T-helper 9 cell (primary cell): ENCODE data around the gene ENO2.

Source experiments
- DNase-seq: peaks from one replicate; pipeline ENCODE4 v3.0.0-alpha.2; 2020

ENO2 gene

DNA sequence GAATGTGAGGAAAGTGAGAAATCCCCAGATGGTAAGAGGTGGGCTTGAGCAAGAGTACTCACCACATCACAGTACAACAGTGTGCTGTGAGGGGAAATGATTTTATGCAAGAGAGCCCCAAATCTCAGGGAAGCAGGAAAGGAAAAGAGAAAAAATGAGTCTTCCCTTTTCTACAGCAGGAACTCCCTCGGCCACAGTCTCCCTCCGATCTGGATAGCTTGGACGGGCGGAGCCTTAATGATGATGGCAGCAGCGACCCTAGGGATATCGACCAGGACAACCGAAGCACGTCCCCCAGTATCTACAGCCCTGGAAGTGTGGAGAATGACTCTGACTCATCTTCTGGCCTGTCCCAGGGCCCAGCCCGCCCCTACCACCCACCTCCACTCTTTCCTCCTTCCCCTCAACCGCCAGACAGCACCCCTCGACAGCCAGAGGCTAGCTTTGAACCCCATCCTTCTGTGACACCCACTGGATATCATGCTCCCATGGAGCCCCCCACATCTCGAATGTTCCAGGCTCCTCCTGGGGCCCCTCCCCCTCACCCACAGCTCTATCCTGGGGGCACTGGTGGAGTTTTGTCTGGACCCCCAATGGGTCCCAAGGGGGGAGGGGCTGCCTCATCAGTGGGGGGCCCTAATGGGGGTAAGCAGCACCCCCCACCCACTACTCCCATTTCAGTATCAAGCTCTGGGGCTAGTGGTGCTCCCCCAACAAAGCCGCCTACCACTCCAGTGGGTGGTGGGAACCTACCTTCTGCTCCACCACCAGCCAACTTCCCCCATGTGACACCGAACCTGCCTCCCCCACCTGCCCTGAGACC lies 21.2 kb downstream of the ENO2 start:
- no peak for DNase-seq

DNA sequence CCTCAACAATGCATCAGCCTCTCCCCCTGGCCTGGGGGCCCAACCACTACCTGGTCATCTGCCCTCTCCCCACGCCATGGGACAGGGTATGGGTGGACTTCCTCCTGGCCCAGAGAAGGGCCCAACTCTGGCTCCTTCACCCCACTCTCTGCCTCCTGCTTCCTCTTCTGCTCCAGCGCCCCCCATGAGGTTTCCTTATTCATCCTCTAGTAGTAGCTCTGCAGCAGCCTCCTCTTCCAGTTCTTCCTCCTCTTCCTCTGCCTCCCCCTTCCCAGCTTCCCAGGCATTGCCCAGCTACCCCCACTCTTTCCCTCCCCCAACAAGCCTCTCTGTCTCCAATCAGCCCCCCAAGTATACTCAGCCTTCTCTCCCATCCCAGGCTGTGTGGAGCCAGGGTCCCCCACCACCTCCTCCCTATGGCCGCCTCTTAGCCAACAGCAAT lies 21.8 kb downstream of the ENO2 start:
- DNase-seq = no peak

DNA sequence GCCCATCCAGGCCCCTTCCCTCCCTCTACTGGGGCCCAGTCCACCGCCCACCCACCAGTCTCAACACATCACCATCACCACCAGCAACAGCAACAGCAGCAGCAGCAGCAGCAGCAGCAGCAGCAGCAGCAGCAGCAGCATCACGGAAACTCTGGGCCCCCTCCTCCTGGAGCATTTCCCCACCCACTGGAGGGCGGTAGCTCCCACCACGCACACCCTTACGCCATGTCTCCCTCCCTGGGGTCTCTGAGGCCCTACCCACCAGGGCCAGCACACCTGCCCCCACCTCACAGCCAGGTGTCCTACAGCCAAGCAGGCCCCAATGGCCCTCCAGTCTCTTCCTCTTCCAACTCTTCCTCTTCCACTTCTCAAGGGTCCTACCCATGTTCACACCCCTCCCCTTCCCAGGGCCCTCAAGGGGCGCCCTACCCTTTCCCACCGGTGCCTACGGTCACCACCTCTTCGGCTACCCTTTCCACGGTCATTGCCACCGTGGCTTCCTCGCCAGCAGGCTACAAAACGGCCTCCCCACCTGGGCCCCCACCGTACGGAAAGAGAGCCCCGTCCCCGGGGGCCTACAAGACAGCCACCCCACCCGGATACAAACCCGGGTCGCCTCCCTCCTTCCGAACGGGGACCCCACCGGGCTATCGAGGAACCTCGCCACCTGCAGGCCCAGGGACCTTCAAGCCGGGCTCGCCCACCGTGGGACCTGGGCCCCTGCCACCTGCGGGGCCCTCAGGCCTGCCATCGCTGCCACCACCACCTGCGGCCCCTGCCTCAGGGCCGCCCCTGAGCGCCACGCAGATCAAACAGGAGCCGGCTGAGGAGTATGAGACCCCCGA lies 22.5 kb downstream of the ENO2 start:
- no peak for DNase-seq

DNA sequence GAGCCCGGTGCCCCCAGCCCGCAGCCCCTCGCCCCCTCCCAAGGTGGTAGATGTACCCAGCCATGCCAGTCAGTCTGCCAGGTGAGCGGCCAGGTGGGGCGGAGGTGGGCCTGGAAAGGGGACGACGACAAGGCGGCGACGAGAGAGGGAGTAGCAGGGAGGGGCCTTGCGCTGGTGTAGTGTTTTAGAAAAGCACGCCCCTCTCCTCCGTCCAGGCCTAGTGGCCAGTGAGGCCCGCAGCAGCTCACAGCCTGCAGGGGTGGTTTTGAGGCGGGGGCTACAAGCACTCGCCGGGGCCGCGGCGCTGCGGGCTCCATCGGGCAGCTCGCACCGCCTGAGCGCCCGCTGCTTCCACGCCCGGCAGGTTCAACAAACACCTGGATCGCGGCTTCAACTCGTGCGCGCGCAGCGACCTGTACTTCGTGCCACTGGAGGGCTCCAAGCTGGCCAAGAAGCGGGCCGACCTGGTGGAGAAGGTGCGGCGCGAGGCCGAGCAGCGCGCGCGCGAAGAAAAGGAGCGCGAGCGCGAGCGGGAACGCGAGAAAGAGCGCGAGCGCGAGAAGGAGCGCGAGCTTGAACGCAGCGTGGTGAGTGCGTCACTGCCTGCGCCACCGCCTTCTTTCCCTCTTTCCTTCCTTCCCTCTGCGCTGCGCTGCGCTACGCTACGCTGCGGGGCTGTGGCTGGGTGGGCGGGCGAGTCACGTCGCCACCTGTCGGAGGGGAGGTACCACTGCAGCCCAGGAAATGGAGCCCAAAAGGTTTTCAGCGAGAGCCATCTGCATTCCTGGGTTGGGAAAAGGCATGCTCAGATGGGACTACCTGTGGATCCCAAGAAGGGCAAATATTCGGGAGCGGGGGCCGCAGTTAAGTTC lies 23.3 kb downstream of the ENO2 start:
- peak; percentile 86 for DNase-seq

DNA sequence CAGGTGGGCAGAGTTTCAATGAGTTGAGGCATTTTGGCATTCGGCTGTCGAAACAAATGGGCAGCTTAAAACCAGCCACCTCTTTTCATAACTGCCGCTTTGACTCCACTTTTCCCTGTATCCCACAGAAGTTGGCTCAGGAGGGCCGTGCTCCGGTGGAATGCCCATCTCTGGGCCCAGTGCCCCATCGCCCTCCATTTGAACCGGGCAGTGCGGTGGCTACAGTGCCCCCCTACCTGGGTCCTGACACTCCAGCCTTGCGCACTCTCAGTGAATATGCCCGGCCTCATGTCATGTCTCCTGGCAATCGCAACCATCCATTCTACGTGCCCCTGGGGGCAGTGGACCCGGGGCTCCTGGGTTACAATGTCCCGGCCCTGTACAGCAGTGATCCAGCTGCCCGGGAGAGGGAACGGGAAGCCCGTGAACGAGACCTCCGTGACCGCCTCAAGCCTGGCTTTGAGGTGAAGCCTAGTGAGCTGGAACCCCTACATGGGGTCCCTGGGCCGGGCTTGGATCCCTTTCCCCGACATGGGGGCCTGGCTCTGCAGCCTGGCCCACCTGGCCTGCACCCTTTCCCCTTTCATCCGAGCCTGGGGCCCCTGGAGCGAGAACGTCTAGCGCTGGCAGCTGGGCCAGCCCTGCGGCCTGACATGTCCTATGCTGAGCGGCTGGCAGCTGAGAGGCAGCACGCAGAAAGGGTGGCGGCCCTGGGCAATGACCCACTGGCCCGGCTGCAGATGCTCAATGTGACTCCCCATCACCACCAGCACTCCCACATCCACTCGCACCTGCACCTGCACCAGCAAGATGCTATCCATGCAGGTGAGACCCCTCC lies 24.2 kb downstream of the ENO2 start:
- no peak for DNase-seq

DNA sequence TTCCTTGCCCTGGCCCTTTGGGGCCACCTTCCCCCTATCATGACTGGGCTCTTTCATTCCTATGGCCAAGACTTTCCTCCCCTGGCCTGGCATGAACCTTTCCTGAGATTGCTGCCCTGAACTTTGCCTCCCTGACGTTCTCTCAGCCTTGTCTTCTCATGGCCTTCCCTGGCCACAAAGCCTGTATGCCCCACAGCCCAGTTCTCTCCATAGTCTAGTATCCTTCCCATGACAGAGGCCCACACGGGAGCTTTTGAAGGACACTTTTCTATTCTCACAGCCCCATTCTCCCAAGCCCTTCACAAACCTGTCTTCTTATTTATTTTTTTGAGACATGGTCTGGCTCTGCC lies 24.8 kb downstream of the ENO2 start:
- no peak for DNase-seq

DNA sequence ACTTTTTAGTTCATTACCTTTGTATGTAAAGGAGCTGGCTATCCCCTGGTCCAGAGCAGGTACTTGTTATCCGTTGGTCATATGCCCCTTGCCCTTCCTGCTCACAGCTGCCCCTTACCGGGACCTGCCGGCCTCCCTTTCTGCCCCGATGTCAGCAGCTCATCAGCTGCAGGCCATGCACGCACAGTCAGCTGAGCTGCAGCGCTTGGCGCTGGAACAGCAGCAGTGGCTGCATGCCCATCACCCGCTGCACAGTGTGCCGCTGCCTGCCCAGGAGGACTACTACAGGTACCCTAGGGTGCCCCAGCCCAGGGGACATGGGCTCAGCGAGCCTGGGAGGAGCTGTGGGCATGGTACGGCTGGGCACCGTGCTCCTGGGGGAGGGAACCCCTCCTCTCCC lies 26.9 kb downstream of the ENO2 start:
- DNase-seq = no peak

DNA sequence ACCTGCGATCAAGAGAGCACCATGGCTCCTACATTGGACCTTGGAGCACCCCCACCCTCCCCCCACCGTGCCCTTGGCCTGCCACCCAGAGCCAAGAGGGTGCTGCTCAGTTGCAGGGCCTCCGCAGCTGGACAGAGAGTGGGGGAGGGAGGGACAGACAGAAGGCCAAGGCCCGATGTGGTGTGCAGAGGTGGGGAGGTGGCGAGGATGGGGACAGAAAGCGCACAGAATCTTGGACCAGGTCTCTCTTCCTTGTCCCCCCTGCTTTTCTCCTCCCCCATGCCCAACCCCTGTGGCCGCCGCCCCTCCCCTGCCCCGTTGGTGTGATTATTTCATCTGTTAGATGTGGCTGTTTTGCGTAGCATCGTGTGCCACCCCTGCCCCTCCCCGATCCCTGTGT lies 27.4 kb downstream of the ENO2 start:
- DNase-seq = no peak

DNA sequence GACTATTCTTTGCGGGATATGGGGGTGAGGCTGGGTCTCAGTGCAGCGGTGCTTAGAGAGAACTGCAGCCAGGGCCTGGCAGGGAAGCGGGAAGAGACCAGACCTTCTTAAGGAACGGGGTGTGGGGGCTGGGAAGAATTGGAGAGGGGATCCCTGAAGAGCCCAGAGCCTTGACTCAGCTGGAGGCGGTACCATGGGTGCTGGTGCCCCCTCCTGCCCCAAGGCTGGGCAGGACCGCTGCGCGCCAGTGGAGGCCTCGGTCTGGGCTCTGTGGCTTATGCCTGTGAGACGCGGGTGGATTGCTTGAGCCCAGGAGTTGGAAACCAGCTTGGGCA lies 27.9 kb downstream of the ENO2 start:
- no peak for DNase-seq

DNA sequence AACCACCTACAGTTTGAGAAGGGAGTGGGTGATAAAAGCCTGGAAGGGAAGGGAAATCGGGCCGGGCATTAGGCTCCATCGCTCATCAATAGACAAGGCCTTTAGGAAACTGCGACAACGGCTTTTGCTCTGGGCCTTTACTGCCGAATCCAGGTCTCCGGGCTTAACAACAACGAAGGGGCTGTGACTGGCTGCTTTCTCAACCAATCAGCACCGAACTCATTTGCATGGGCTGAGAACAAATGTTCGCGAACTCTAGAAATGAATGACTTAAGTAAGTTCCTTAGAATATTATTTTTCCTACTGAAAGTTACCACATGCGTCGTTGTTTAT lies 29.0 kb downstream of the ENO2 start:
- DNase-seq = peak; percentile 70

DNA sequence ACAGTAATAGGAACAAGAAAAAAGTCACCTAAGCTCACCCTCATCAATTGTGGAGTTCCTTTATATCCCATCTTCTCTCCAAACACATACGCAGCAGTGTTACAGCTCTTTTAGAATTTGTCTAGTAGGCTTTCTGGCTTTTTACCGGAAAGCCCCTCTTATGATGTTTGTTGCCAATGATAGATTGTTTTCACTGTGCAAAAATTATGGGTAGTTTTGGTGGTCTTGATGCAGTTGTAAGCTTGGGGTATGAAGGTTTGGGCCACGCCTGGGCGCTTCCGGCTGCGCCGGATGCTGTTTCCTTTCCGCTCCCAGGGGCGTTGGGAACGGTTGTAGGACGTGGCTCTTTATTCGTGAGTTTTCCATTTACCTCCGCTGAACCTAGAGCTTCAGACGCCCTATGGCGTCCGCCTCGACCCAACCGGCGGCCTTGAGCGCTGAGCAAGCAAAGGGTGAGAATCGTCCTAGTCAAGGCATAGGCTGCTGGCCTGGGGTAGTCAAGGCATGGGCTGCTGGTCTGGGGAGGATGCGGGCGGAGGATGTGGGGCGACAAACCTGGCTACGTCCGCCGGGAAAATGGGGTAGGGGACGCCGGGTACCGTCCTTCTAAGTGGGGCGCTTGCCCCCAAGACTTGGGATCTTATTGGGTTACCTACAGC lies 29.5 kb downstream of the ENO2 start, which contains the start of the genes C12orf57 and RNU7-1:
C12orf57 (plus strand) TSS at position 301 of the 659 bp plus-strand sequence; CDS start at position 401, 100 bp downstream.
RNU7-1 (plus strand) TSS at position 95 of the 659 bp plus-strand sequence.
- DNase-seq = peak; percentile 55

DNA sequence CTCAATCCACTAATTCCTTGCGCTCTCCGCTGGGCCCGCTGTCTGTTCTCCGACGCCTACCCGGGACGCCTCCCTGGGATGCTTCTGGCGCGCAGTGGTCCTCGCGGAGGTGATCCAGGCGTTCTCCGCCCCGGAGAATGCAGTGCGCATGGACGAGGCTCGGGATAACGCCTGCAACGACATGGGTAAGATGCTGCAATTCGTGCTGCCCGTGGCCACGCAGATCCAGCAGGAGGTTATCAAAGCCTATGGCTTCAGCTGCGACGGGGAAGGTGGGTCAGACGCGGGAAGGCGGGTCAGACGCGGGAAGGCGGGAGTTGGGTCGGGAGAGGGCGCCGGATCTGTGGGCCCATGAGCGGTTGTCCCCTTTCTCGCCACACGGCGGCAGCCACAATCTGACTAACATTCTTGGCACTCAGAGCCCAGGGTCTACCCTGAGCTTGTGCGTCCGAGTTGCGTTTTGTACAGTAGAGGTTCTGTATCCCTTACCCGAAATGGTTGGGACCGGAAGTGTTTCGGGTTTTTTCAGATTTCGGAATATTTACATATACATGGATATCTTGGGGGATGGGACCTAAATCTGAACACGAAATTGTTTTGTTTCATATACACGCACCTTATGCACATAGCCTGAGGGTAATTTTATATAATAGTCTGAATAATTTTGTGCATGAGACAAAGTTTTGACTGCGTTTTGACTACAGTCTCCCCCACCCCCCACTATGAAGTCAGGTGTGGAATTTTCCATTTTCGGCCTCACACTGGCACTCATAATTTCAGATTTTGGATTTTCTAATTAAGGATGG lies 30.2 kb downstream of the ENO2 start:
- DNase-seq = peak; percentile 80

DNA sequence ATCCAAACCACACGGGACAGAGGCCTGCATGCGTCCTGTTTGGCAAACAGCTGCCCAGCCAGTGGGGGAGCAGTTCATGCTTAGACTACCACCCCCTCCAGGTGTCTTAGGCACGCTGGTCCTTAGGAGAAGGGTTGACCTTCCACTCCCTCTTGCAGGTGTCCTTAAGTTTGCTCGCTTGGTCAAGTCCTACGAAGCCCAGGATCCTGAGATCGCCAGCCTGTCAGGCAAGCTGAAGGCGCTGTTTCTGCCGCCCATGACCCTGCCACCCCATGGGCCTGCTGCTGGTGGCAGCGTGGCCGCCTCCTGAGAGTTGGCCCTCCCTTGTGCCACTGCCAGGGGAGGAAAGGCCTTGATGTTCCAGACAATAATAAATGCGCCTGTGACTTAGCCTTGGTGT lies 31.2 kb downstream of the ENO2 start:
- no peak for DNase-seq

DNA sequence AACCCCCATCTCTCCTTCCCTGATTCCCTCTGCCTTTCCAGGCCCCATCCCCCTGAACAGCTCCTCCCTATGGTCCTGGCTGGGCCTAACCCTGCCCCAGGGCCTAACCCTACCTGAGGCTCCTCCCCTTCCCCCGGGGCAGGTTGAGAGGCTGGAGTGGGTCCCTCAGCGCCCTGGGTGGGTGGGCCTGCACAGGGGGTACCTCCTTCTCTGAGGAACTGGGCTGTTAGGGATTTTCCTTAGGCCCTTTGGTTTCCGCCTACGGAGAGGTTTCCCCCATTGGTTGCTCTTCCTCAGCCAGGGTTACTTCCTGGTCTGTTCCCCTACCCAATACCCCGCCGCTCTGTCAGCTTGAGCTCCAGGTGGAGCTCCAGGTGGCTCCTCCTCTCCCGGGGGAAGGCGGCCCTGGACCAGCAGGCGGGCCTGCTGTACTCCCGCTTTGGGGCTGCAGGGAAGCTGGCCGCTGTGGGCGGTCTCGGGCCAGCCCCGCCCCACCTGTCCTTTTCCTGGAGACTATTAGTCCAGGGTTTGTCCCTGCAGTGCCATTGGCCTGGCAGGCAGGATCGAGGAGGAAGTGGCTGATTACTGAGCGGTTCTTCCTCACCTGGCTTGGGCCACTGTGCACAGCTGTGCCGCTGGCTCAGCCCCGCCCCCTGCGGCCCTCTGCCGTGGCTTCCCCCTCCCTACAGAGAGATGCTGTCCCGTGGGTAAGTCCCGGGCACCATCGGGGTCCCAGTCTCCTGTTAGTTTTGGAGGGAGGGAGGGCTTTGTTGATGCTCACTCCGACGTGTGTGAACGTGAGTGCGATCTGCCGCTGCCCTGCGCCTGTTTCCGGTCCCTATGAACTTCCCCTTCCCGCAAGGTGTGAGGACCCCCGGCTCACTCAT lies 31.9 kb downstream of the ENO2 start:
- peak; percentile 61 for DNase-seq

DNA sequence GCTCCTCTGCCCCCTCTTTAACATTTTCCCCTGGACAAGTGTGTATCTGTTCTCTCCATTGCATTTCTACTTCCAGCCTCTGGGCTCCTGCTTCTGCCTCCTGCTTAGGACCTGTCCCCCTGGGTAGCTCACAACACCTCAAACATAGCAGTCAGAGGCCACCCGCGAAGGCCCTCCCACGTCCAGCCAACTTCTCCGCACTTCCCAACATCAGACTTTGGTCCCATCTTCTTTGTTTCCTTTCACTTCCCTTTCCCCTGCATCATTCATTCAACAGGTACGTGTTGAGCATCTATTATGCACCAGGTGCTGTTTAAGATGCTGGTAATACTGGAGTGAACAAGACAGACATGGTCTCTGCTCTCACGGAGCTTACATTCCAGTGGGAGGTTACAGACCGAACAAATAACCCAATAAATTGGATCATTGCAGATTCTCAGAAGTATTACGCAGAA lies 32.6 kb downstream of the ENO2 start:
- no peak for DNase-seq

DNA sequence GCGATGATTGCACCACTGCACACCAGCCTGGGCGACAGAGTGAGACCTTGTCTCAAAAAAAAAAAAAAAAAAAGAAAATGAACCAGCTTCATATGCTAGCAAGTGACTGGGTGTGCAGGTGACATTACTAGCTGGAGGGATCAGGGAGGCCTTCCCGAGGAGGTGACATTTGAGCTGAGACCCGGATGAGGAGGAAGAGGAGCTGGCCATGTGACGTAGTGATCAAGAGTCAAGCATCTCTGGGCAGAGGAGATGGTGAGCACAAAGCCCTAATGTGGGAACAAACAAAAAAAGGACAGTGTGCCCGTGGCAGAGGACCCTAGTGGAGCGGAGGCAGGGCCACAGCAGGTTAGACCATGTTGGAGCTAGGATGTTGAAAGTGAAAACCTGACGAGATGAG lies 33.2 kb downstream of the ENO2 start:
- DNase-seq = no peak

DNA sequence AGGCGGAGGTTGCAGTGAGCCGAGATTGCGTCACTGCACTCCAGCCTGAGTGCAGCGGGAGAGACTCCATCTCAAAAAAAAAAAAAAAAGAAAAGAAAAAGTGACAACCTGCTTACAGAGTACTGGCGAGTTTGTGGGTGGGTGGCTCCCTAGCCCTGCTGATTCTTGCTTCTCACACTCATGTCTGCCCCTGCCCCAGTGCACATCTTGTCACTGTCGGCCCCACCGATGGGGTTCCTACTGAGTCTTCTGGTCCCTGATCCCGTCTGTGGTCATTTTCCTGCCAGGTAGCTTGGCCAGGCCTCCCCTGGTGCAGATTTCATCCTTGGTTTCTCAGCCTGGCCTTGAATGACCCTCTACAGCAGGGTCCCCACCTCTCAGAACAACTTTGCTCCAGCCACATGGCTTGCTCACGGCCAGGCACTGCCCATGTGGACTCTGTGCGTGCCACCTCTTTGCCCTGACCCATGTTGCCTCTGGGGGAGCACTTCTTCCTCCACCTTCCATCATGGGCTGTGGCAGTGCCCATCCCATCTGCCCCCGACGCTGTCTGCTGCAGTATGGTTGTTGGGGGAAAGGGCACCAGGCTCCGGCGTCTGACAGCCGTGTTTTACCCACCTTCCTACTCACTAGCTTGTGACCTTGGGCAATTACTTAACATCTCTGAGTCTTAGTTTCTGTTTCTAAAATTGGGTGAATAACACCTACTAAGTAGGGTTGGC lies 34.7 kb downstream of the ENO2 start:
- DNase-seq = no peak

DNA sequence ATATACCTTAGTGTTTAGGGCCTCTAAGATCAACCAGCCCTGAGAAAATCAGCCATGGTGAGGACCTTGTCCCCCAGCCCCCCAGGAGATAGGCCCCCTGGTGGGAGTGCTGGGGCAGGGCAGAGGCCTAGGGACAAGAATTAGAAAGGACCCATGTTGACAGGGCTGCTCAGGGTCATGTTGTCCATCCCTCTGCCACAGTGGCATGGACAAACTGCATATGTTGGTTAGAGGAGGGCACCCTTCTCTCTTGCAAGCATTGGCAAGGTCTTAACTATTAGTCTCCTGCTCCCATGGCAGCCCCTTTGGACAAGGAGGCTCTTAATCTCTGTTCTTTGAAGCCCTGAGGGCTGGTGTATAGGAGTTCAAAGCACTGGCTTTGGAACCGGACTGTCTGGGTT lies 36.0 kb downstream of the ENO2 start:
- DNase-seq = no peak
